ENCODE results near the gene COQ8B. TPM values are rescaled to one million over a fixed set of nuclear protein-coding genes. Genes with fewer than 3 reads are reported as not detected.

The COQ8B gene
- total RNA-seq, 1 donor from 2014 or later, result 27.7 TPM

DNA sequence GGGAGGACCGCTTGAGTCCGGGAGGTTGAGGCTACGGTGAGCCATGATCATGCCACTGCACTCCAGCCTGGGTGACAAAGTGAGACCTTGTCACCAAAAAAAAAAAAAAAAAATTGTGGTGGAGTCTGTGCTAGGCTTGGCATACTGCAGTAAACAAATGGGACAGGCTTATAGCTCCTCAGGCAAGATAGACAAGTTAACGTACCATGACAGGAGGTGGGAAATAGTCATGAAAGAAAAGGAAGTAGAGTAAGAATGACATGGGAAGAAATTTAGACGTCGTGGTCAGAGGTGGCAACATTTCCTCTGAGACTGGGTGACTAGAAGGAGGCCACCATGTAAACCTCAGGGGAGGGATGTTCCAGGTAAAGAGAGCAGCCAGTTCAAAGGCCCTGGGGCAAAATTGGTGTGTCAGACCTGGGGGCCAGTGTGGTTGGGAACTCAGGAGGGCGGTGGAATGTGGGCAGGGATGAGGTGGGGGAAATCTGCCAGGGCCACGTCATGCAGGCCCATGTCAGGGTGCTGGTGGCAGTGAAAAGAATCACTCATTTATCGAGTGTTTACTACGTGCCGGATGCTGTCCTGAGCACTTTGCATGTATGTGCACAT is 39.9 kb upstream of the COQ8B start:
- Histone ChIP-seq H3K79me2 (ENCODE audit: low read depth) (peaks cover 81% of the 10 kb centered on the region), H4K20me1 (ENCODE audit: low read depth) (peaks cover 81% of the 10 kb centered on the region), H3K27ac (no peak overlapping the region), H3K27me3 (no peaks in the 10 kb centered on the region), H3K9me3 (ENCODE audit: low read depth) (no peaks in the 10 kb centered on the region), H3K4me3 (no peak overlapping the region), H3K4me1 (peaks cover 18% of the 10 kb centered on the region), H3F3A (ENCODE audit: low read depth) (peaks cover 24% of the 10 kb centered on the region), H3K36me3 (peaks cover 6% of the 10 kb centered on the region), H3K4me2 (no peak overlapping the region), H3K9ac (no peak overlapping the region), H2AFZ (replicated peaks) (no peak overlapping the region)
- TF ChIP-seq, protein P1, sequence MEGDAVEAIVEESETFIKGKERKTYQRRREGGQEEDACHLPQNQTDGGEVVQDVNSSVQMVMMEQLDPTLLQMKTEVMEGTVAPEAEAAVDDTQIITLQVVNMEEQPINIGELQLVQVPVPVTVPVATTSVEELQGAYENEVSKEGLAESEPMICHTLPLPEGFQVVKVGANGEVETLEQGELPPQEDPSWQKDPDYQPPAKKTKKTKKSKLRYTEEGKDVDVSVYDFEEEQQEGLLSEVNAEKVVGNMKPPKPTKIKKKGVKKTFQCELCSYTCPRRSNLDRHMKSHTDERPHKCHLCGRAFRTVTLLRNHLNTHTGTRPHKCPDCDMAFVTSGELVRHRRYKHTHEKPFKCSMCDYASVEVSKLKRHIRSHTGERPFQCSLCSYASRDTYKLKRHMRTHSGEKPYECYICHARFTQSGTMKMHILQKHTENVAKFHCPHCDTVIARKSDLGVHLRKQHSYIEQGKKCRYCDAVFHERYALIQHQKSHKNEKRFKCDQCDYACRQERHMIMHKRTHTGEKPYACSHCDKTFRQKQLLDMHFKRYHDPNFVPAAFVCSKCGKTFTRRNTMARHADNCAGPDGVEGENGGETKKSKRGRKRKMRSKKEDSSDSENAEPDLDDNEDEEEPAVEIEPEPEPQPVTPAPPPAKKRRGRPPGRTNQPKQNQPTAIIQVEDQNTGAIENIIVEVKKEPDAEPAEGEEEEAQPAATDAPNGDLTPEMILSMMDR (IDR thresholded peaks at IDR 0.05), result no peak
- TF ChIP-seq EZH2 (IDR thresholded peaks at IDR 0.05) (no peak), EZH2phosphoT487 (IDR thresholded peaks at IDR 0.05) (no peak)
- DNase-seq (ENCODE audit: low spot score), result no peak
- Mint-ChIP-seq H3K4me1 (peaks cover 32% of the 10 kb centered on the region), H3K27ac (no peak overlapping the region), H3K36me3 (peaks cover 40% of the 10 kb centered on the region), H3K27me3 (ENCODE audit: insufficient read depth, low read depth) (peaks cover 6% of the 10 kb centered on the region), H3K4me3 (peak overlapping the region; percentile 12), H3K9me3 (no peaks in the 10 kb centered on the region)

DNA sequence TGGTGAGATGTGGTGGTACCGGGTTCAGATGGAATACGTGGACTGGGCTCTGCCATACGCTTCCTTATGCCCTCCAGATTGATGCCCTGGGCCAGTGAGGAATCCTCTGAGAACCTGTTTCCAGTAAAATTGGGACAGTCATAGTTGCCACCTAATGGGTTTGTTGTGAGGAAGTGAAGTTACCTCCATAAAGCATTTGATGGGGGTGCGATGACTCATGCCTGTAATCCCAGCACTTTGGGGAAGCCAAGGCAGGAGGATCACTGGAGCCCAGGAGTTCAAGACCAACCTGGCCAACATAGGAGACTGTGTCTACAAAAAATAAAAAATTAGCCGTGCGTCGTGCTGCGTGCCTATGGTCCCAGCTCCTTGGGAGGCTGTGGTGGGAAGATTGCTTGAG is 39.1 kb upstream of the COQ8B start:
- H3K27ac Mint-ChIP-seq, result peak overlapping the region; percentile 53
- peak overlapping the region; percentile 25 for H3K4me2 ChIP-seq
- H3F3A ChIP-seq (ENCODE audit: low read depth), result peaks cover 25% of the 10 kb centered on the region
- H3K4me1 ChIP-seq, result peaks cover 18% of the 10 kb centered on the region
- DNase-seq (ENCODE audit: low spot score), result no peak
- peaks cover 85% of the 10 kb centered on the region for H3K79me2 ChIP-seq (ENCODE audit: low read depth)
- H4K20me1 ChIP-seq (ENCODE audit: low read depth), result peaks cover 76% of the 10 kb centered on the region
- no peak overlapping the region for H3K27ac ChIP-seq
- no peak overlapping the region for H3K9ac ChIP-seq
- H3K4me1 Mint-ChIP-seq, result peaks cover 36% of the 10 kb centered on the region
- no peak overlapping the region for H3K4me3 ChIP-seq
- TF ChIP-seq EZH2 (IDR thresholded peaks at IDR 0.05), result no peak
- TF ChIP-seq, protein P1 (IDR thresholded peaks at IDR 0.05), result no peak
- TF ChIP-seq EZH2phosphoT487 (IDR thresholded peaks at IDR 0.05), result no peak
- H3K36me3 ChIP-seq, result peaks cover 6% of the 10 kb centered on the region
- no peak overlapping the region for H3K4me3 Mint-ChIP-seq
- H3K27me3 ChIP-seq, result no peaks in the 10 kb centered on the region
- H3K9me3 ChIP-seq (ENCODE audit: low read depth), result no peaks in the 10 kb centered on the region
- peaks cover 37% of the 10 kb centered on the region for H3K36me3 Mint-ChIP-seq
- no peak overlapping the region for H2AFZ ChIP-seq (replicated peaks)
- H3K9me3 Mint-ChIP-seq, result no peaks in the 10 kb centered on the region
- peaks cover 6% of the 10 kb centered on the region for H3K27me3 Mint-ChIP-seq (ENCODE audit: insufficient read depth, low read depth)

DNA sequence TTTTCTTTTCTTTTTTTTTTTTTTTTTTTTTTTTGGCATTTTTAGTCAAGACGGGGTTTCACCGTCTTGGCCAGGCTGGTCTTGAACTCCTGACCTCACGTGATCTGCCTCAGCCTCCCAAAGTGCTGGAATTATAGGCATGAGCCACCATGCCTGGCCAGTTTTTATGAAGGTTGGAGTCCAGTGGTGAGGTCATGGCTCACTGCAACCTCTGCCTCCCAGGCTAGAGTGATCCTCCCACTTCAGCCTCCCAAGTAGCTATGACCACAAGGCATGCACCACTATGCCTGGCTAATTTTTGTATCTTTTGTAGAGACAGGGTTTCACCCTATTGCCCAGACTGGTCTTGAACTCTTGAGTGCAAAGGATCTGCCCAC is 38.5 kb upstream of the COQ8B start:
- peaks cover 20% of the 10 kb centered on the region for H3F3A ChIP-seq (ENCODE audit: low read depth)
- no peak overlapping the region for H2AFZ ChIP-seq (replicated peaks)
- peaks cover 6% of the 10 kb centered on the region for H3K36me3 ChIP-seq
- Mint-ChIP-seq H3K27ac (no peak overlapping the region), H3K27me3 (ENCODE audit: insufficient read depth, low read depth) (peaks cover 5% of the 10 kb centered on the region), H3K9me3 (no peaks in the 10 kb centered on the region), H3K4me1 (peaks cover 38% of the 10 kb centered on the region), H3K4me3 (no peak overlapping the region), H3K36me3 (peaks cover 35% of the 10 kb centered on the region)
- peaks cover 71% of the 10 kb centered on the region for H4K20me1 ChIP-seq (ENCODE audit: low read depth)
- H3K79me2 ChIP-seq (ENCODE audit: low read depth), result peaks cover 80% of the 10 kb centered on the region
- peak overlapping the region; percentile 25 for H3K4me2 ChIP-seq
- H3K27me3 ChIP-seq, result no peaks in the 10 kb centered on the region
- no peak overlapping the region for H3K27ac ChIP-seq
- TF ChIP-seq EZH2phosphoT487 (IDR thresholded peaks at IDR 0.05), result no peak
- TF ChIP-seq, protein P1 (IDR thresholded peaks at IDR 0.05), result no peak
- TF ChIP-seq EZH2 (IDR thresholded peaks at IDR 0.05), result no peak
- DNase-seq (ENCODE audit: low spot score), result no peak
- H3K4me1 ChIP-seq, result peaks cover 18% of the 10 kb centered on the region
- no peak overlapping the region for H3K9ac ChIP-seq
- H3K4me3 ChIP-seq, result no peak overlapping the region
- H3K9me3 ChIP-seq (ENCODE audit: low read depth), result no peaks in the 10 kb centered on the region

All from neural progenitor cell (in vitro differentiated cells).